NCI-H460 (cell line): Measurements from ENCODE around the gene FAM3C. TPM values are rescaled to one million over a fixed set of nuclear protein-coding genes. Genes with fewer than 3 reads are reported as not detected.

ENCODE experiments used
- DNase-seq: peaks from one replicate; pipeline ENCODE4 v3.0.0-alpha.2; 2016; ENCODE audit warnings: low read depth; ENCODE audit errors: extremely low read depth
- total RNA-seq: library from RNA; depleted of rRNA; stranded (reverse); fragments of >200 nt; shearing (Covaris generic); gene quantifications from 2 replicates; pipeline ENCODE4 v1.2.3, GENCODE V29; 2014; rRNA removed

Gene FAM3C
- total RNA-seq, 1 experiment from 2014 or later, result 65.3 TPM

DNA sequence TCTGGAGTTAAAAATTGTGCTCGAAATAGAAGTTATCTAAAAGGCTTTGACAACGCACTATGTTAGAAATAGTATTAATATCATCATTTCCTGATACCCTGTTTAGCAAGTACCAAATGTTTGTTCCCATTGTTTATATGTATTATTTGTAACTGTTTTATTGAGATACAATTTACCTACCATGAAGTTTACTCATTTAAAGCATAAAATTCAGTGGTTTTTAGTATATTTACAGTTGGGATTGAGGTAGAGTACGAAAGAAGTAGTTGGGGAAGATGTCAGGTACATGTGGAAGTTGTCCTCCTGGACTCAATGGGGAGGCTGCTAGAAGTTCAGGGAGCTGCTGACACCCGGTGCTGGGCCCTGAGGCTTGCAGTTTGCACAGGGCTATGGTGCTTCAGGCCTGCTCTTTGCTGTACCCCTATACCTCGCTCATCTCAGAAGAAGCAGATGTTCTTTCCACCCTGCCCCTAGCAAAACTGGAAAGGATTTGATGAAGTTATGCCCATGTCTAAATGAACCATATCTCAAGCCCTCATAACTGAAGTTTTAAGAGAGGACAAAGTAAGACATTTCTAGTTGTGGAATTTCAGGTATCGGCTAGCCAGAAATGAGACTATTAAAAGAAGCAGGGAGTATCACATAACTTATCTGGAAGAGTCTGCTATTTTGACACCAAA lies 92.5 kb downstream of the FAM3C start:
- DNase-seq, result no peak

DNA sequence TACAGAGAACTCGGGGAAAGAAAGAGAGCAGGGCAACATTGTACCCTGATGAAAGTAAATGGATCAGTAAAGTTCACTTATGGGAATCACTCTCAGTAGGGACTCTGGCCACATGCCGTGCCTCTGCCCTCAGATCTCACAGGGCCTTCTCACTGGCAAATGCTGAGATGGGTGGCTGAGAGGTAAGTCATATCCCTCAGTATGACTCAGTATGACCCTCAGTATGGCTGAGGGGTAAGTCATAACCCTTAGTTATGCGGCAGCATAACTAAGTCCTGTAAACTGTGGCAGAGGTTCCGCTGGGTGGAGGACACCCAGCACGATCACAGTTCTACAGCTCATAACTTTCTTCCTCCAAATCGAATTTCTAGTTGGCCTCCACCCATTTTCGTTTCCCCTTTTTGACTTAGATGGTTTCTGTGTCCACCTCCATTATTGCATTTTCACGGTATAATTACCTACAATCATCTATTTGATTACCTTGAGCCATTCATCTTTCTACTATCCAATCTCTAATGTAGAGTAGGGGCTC lies 93.8 kb downstream of the FAM3C start:
- no peak for DNase-seq

DNA sequence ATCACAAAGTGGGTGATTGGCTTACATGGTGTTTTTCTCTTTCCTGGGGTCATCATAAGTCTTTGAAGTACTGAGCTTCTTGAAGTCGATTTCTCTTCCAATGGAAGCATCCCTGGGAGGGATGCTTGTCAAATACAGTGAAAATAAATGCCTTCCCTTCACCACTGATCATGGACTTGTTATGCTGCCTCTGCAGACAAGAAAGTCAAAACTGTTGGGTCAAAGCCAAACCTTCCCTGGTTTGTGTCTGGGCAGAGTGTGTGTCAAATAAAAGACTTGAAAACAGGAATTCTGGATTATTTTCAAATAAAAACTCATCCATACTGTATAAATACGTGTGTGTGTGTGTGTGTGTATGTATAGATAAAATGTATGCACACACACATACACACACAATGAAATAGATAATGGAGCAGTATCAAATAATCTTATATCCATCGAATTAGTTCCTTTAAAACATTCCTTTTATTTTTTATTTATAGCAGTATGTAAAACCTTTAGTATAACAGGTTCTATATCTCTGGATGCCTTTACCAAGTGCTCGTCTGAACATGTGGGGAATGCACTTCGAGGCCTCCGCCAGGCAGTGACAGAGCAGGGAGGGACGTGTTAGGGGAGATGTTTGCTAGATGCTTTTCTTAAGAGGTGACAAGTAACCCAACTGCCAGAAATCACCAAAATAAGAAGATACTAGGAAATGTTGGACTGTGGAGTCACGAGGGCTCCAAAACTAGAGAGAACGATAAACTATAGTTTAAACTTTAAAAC lies 94.5 kb downstream of the FAM3C start:
- DNase-seq, result no peak

DNA sequence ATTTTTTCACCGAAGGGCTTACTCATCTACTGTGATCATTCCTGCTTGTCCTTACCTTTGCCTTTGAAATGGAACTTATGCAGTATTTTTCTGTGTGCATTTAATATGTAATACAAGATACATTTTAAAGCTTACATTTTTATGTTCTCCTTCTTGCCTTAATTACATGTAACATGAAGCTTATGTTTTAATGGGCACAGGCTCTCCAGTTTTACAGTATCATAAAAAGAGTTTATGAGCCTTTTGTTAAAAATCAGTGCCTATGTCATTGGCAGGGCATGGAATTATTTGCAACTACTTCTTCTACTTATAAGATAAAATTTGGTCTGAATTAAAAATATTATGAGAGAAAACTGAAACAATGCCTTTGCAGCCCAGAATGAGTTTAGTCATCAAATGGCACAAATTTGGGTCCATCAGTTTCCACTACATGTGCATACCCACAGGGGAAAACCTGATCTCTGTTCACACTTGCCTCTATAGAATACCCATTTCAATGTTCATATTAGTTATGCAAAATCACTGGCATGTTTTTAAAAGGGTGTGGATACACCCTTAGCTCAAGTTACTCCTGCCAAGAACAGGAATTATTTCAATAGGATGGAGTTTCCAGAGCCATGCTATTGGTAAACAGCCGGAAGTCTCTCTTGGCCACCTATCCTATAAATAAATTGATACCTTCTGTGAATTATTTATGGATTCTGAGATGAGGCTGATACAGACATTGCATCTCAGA lies 95.3 kb downstream of the FAM3C start:
- no peak for DNase-seq

Other genes starting within 250 kb of the FAM3C start
- not detected in 2 replicates for gene WNT16, start 67.3 kb downstream of the FAM3C start, total RNA-seq